ENCODE measurements around the gene SERPINF2. TPM values are rescaled to one million over a fixed set of nuclear protein-coding genes. Genes with fewer than 3 reads are reported as not detected.
A peak's percentile ranks its signal among the peaks of the same experiment; 100 is the strongest.
"Not testable (repeated sequence)": the region's sequence is repeated elsewhere in the genome, so short reads cannot be mapped to it uniquely, and the experiment has no call there.

The SERPINF2 gene
- total RNA-seq, 4 donors from 2014 or later: 6.1 to 21.3 (median 11.4) TPM

DNA sequence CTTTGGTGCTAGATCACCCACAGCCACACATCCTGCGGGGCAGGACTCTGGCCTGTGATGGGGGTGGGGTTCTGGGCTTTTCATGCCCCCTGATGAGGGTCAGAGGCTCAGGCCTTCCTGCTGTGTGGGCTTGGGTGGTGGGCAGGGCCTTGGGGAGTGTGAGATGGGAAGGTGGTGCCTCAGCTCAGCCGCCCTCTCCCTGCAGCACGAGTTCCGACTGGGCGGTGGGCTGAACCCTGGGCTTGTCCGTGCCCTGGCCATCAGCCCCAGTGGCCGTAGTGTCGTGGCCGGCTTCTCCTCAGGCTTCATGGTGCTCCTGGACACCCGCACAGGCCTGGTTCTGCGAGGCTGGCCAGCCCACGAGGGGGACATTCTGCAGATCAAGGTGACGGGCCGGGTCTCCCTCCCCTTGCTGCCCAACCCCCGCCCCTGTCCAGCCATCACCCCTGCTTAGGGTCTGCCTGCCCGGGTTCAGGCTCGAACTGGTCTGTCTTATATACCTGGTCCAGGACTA, 6.8 kb upstream of the SERPINF2 start:
- Histone ChIP-seq H3K4me3 (no peak overlapping the region), H3K27ac (peak overlapping the region in 3 of 4 donors; percentile 51 to 75 (median 69)), H3K36me3 (peaks cover 2 to 76% (median 4%) of the 10 kb centered on the region in 3 donors), H3K4me1 (peaks cover 0 to 37% (median 19%) of the 10 kb centered on the region in 4 donors), H3K9me3 (no peaks in the 10 kb centered on the region), H3K27me3 (no peaks in the 10 kb centered on the region)
- WGBS, 2 donors: 84 to 85% methylated on average over 5 to 15 of the region's 17 CpGs
- no peak for TF ChIP-seq CTCF (IDR thresholded peaks at IDR 0.05)
- TF ChIP-seq POLR2A (IDR thresholded peaks at IDR 0.05): no peak
- TF ChIP-seq EP300 (IDR thresholded peaks at IDR 0.05): no peak
- DNase-seq (ENCODE audit: low spot score in 2 of 2): no peak

DNA sequence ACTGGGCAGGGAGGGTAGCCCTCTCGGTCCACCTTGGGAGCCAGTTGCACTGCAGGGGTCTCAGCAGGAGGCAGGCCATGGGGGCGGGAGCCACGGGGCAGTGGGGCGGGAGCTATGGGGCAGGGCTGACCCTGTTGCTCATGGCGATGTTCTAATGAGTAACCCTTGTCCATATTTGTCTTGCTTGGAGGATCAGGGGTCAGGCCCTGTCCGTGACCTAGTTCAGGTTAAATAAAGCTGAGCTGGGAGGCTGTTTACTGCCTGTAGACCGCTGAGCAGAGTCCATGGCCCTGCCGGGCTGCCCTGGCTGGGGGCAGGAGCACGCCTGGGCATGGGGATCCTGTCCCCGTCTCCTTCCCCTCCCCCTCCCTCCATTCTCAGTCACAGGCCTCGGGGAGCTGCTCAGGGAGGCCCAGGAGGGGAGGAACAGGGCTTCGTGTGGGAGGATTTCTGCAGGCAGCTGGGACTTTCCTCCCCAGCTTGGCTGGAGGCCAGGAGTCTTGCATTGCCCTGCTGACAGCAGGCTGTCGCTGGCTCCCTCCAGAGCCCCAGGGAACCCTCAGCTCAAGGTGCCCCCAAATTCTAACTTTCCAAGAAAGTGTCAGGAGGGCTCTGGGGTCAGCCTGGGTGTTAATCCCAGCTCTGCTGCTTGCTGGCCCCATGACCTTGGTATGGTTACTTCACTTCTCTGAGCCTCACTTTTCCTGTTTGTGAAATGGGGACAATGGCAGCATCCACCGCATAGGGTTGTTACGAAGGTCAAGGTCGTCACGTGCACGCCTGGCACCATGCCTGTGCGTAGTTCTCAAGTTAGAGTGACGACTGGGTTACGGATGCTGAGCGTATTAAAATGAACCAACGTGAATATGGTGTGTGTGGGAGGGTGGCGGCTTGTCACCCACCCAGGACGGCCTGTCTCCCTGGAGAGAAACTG, 6.1 kb upstream of the SERPINF2 start:
- Histone ChIP-seq H3K9me3 (no peaks in the 10 kb centered on the region), H3K4me1 (peaks cover 0 to 30% (median 17%) of the 10 kb centered on the region in 4 donors), H3K27ac (peak overlapping the region in 3 of 4 donors; percentile 51 to 75 (median 69)), H3K4me3 (no peak overlapping the region), H3K27me3 (no peaks in the 10 kb centered on the region), H3K36me3 (peaks cover 2 to 68% (median 4%) of the 10 kb centered on the region in 3 donors)
- TF ChIP-seq EP300 (IDR thresholded peaks at IDR 0.05) (peak in 1 of 2 donors; percentile 12), POLR2A (IDR thresholded peaks at IDR 0.05) (no peak)
- 35 to 48% methylated on average over 23 to 24 of the region's 25 CpGs for WGBS, 2 donors
- peak in 1 of 2 donors; percentile 49 for DNase-seq (ENCODE audit: low spot score in 2 of 2)

GRCh38 chr17:1737531-1738291, 5.0 kb upstream of the SERPINF2 start:
- no peak overlapping the region for H3K4me3 ChIP-seq
- WGBS, 2 donors: 88 to 90% methylated on average over 18 to 20 of the region's 21 CpGs
- no peak for DNase-seq (ENCODE audit: low spot score in 2 of 2)
- H3K27me3 ChIP-seq: no peaks in the 10 kb centered on the region
- no peaks in the 10 kb centered on the region for H3K9me3 ChIP-seq
- no peak for TF ChIP-seq EP300 (IDR thresholded peaks at IDR 0.05)
- peaks cover 0 to 32% (median 17%) of the 10 kb centered on the region in 4 donors for H3K4me1 ChIP-seq
- peaks cover 2 to 58% (median 4%) of the 10 kb centered on the region in 3 donors for H3K36me3 ChIP-seq
- peak overlapping the region in 1 of 4 donors; percentile 69 for H3K27ac ChIP-seq

GRCh38 chr17:1741899-1742298, 772 bp upstream of the SERPINF2 start:
- H3K9me3 ChIP-seq; H3K27me3 ChIP-seq; H3K4me3 ChIP-seq; DNase-seq (ENCODE audit: low spot score in 2 of 2): not testable (repeated sequence)
- WGBS, 2 donors: 84 to 89% methylated on average over 7 of the region's 7 CpGs
- H3K27ac ChIP-seq: peak overlapping the region in 1 of 4 donors; percentile 58
- H3K4me1 ChIP-seq: peaks cover 0 to 21% (median 6%) of the 10 kb centered on the region in 4 donors
- peaks cover 0 to 18% (median 0%) of the 10 kb centered on the region in 3 donors for H3K36me3 ChIP-seq

DNA sequence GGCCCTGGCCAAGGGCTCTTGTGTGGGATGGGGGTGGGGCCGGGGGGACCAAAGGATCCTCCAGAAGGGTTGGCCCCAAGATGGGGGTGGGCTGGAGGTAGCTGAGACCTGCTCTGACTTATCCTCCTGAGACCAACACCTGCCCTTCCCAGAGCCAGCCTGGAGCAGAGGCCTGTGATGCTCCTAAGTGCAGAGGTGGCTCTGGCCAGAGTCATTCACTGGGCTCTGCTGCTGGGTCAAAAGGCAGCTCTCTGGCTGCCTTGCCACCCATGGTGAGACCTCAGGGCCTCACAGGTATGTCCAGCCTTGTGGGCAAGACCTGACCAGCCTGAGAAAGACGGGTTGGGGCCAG, 393 bp downstream of the SERPINF2 start:
- no peaks in the 10 kb centered on the region for H3K9me3 ChIP-seq
- peaks cover 0 to 6% (median 0%) of the 10 kb centered on the region in 3 donors for H3K36me3 ChIP-seq
- no peak for DNase-seq (ENCODE audit: low spot score in 2 of 2)
- WGBS, 2 donors: 85 to 88% methylated on average over 2 of the region's 2 CpGs
- H3K27me3 ChIP-seq: no peaks in the 10 kb centered on the region
- H3K4me3 ChIP-seq: no peak overlapping the region
- H3K4me1 ChIP-seq: peaks cover 0 to 20% (median 0%) of the 10 kb centered on the region in 4 donors
- TF ChIP-seq CTCF (IDR thresholded peaks at IDR 0.05): no peak
- no peak for TF ChIP-seq POLR2A (IDR thresholded peaks at IDR 0.05)
- no peak for TF ChIP-seq EP300 (IDR thresholded peaks at IDR 0.05)
- H3K27ac ChIP-seq: peak overlapping the region in 2 of 4 donors; percentile 30 to 58
